Kidney glomerular epithelial cell (primary cell): ENCODE results near the gene SLC22A6.
"Not testable (repeated sequence)": the region's sequence is repeated elsewhere in the genome, so short reads cannot be mapped to it uniquely, and the experiment has no call there.

ENCODE experiments used
- DNase-seq: peaks from one replicate; lab custom pipeline; 2025; lab: John Stamatoyannopoulos, UW

SLC22A6 gene

DNA sequence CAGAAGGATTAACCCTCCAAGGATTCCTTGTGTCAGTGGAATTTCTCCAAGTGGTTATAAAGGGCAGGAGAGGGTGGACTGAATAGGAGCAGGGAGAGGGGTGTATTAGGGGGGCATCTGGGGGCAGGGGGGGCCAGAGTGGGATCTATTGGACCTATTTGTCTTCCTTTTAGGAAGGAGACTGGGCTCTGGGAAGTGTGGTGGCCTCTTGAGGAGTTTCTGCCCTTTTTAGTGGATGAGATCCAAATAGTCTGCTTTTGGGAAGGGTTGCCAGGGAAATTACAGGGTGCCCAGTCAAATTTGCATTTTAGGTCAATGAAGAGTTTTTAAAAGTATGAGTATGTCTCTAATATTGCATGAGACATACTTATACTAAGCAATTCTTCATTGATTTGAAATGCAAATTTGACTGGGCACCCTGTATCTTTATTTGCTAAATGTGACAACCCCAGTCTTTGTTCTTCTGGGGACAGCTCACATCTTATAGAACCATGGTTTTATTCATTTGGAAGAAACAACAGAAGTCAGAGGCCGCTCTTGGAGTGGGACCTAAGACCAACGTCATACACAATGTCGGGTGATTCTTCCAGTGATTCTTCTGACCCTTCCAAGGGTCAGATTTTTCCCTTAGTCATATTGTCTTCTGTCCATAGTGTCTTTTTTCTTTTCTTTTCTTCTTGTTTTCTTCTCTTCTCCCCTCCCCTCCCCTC is 429 bp upstream of the SLC22A6 start:
- no peak for DNase-seq

DNA sequence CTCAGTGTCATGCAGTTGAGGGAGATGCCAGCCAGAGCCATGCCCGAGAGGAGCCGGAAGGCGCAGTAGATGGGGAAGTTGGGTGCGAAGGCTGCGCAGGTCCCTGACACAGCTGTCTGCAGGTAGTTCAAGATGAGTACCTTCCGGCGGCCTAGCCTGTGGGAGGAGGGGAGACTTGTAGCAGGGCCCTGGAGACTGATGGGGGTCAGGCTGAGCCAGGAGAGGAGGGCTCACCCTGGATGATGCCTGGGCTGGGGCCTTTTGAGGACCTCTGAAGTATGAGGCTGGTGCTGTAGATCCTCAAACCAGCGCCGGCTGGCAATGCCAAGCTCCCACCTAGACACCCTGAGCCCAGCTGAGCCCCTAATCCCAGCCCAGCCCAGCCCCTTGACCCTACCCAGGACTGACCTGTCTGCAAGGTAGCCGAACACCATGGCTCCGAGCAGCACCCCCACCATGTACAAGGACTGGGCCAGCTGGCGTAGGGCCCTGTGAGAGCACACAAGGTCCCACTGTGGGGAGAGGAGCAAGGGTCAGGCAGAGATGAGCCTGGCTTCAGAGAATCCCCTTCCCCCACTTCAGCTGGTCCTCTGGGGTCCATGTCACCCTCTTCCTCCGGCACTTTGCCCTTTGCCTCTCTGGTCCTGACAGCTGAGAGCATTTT is 1.1 kb downstream of the SLC22A6 start:
- DNase-seq = no peak

DNA sequence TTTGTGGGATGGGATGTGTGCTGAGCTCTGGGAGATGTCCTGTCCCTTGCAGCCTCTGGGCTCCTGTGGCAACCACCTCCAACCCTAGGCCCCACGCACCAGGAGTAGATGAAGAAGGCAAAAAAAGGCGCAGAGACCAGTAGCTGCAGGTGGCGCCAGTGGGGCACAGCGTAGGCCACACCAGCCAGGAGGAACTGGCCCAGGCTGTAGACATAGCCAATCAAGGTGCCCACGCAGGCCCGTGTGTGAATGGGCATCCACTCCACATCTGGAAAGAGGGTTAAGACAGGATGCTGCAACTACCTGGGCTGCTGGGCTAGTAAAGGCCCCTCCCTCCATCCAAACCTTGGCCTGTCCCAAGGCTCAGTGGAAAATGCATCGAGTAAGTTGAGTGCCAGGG is 3.0 kb downstream of the SLC22A6 start:
- no peak for DNase-seq

DNA sequence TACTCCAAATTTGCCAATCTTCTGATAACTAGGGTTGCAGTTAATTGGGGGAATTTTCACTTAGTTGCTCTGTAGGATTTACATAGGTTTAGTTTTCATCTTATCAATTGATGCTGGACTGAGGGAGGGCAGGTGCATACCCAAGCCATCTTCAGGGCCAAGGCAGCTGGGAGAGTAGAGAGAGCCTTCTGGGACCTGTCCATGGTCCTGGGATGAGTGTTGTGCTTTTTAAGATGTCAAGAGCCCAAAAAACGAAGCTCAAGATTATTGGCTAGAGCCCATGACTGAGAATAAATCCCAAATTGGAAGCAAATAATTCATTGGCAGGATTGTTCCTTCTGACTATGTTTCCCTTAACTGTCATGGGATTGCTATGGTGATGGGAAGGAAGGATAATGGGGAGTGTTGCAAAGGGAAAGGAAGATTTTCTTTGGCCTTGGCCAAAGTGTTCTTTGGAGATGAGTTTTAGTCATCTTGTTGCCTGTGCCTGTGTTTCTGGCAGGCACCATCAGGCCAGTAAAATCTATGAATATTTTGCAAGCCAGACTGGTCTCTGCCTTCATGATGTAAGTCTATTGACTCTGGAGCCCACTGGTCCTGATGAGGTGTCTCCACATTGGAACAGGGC is 4.5 kb downstream of the SLC22A6 start:
- DNase-seq = no peak

DNA sequence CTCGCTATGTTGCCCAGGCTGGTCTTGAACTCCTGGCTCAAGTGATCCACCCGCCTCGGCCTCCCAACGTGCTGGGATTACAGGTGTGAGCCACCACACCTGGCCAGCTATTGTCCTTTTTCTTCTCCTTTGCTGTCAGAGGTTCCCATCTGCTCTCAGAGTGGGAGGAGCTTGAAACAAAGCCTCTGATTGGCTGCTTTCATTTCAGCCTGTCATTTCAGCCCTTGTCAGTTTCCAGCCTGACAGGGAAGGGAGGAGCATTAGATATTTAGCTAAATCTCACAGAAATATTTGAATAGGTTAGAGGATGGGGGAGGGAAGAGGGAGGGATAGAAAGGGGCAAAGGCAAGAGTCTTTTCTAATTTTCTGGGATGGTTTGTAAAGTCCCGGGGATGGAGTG is 8.7 kb downstream of the SLC22A6 start:
- DNase-seq = no peak

DNA sequence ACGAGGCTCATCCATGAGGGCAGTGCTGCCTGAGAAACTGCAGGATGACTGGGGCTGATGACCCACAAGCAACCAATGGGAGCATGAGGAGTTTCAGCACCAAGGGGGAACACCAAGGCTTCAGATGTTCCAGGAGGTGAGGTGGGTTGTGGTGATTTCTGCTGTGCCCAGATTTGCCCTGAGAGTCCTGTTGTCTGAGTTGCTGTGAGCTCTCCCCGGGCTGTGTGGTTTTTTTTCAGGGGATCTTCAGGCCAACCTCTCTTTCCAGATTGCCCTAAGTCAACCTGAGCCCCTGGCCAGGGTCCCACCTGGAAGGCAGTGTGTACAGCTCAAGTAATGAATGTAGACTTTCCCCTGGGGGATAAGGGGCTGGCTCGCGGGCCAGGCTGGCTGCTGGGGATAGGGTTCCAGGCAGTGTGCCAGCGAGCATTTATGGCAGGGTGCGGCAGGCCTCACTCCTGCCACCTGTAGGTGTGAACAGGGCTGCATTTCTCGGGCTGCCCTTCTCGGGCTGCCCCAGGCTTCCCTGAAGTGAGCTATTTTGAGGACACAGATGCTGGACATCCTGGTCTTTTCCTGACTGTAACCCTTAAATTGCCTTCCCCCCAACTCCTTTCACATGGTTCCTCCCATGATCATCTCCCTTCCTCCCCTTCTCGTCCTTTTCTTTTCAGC is 9.8 kb downstream of the SLC22A6 start:
- no peak for DNase-seq

DNA sequence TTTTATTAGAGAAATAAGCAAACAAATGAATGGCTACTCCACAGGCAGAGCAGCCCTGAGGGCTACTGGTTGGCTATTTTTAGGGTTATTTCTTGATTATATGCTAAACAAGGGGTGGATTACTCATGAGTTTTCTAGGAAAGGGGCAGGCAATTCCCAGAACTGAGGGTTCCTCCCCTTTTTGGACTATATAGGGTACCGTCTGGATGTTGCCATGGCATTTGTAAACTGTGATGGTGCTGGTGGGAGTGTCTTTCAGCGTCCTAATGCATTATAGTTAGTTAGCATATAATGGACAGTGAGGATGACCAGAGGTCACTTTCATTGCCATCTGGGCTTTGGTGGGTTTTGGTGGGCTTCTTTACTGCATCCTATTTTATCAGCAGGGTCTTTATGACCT is 19.2 kb downstream of the SLC22A6 start:
- DNase-seq = no peak

DNA sequence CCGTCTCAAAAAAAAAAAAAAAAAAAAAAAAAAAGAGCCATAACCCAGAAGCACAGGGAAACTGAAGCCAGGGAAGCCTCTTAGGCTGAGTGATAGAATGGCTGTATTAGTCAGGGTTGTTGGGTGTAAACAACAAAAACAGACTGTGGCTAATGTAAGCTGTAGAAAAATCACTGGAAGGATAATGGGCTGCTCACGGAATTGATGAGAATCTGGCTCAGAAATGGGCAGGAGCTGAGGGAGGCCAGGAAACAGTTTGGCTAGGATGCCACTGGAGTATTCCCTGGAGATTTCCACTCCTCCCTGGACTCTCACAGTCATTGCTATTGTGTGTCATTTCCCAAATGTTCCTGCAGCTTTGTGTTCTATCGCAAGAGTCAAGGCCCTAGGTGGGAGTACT is 22.4 kb downstream of the SLC22A6 start:
- DNase-seq = no peak

DNA sequence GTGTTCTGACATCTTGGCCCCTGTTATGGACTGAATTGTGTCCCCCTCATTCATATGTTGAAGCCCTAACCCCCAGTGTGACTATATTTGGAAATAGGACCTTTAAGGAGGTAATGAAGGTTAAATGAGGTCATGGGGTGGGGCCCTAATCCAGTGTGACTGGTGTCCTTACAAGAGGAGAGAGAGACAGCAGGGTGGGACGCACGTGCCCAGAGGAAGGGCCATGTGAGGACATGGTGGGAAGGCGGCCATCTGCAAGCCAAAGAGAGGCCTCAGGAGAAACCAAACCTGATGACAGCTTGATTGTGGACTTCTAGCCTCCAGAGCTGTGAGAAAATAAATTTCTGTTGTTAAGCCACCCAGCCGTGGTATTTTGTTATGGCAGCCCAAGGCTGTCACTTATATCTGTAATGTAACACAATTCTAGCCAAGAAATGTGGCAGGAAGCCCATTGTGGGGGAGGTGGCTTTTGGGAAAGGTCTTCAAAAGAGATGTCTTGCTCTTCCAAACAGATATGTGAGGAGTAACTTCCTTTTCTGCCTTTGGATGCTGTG is 23.7 kb downstream of the SLC22A6 start:
- no peak for DNase-seq

DNA sequence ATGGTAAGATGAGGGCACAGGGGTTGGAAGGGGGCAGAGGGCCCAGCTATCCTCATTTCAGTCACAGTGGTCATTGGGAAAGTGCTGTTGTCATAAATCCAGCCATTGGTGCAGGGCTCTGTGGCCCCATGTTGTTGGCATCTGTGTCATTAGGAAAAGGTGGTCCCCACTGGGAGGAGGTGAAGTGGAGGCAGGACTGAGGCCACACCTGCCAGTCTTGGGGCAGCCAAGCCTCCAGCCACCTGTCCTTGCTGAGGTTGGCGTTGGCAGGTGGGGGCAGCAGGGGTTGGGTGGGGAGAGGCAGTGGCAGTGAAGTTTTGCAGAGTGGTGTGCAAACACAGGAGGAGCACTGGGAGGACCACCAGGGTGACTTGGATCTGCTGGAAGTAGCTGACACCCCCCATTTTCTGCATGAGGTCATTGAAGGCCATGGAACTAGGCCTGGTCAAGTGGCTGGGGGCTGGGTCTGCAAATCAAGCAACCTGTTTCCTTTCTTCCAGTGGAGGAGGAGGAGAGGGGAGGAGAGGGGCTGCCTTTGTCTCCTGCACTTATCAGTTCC is 25.3 kb downstream of the SLC22A6 start:
- no peak for DNase-seq

DNA sequence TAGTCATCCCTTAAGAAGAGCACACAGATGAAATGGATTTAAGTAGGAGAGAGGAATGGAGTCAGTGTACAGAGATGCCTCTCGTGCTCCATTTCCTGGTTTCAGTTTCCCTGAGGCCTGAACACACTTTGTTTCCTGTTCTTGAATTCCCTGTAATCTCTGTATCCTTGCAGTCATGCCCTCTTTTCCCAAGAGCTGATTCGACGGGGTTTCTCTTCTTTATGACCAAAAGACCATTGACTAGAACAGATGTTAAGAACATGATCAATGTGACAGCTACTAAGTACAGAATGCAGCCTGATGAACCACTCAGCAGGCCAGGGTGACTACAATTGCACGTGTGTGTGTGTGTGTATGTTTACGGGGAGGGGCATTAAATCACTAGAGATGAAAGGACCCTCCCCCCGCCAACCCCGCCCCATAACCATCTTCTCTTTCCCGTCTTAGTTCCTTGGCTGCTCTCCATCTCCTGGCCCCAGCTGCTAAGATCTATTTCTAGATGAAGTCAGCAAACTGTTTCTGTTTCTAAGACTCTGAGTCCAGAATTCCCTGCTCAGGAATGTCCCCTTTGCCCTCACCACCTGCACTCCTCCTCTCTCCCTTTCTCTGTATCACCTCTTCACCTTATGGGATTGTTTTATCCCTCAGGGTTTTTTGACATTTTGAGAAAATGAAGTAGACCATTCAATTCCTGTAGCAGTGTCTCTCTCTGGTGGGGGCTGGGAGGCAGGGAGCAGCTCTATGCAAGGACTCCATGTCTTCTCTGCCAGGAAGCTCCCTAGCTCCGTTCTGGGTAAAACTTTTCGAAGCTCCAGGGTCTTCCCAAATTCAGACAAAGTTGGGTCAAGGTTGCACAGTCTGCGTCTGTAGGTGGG is 26.0 kb downstream of the SLC22A6 start:
- no peak for DNase-seq

DNA sequence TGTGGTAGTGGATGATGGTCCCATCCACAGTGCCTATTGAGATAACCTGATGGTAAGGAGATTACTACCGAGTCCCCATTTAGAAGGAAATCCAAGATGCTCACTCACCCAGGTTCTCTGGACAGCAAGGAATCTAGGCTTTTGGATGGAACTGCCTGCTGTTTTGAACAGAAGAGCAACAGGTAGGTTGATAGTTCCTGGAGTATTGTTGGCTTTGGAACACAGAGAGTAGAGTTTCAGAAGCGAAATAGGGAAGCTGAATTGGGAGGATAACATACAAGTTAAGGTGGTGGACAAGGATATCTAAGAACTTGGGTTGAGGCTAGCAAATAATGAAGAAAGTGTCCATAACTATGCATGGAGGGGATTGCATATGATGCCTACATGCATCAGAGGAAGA is 27.6 kb downstream of the SLC22A6 start:
- no peak for DNase-seq

DNA sequence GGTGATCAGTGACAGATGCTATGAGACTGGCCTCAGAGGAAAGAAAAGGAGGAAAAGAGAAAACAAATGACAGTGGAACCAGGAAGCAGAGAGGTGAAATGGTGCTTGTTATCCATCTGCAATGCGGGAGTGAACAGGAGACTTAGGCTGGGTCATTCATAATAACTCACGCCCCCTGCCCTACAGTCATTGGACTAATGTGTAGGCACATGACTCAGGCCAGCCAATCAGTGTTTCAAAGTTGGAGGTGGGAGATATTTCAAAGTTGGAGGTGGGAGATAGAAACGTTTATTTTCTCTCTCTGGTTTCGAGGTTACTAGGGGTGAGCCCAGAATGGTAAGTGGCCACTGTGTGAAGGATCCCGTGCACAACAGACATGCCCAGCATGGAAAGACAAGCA is 30.3 kb downstream of the SLC22A6 start:
- DNase-seq = no peak

DNA sequence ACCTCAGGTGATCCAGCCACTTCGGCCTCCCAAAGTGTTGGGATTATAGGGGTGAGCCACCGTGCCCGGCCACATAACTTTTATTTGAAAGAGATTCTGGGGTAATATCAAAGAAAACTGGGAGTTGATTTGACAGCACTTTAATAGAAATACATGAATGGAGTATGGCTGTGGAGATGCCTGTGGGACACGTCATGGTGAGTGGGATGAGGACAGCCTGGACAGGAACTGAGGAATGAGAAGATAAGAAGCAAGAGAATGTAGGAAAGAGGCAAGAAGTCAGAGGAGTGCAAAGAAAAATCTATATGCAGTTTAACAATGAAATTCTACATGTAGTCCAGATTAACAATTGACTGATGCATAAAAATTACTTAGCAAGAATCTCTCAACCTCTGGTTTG is 31.0 kb downstream of the SLC22A6 start:
- no peak for DNase-seq

DNA sequence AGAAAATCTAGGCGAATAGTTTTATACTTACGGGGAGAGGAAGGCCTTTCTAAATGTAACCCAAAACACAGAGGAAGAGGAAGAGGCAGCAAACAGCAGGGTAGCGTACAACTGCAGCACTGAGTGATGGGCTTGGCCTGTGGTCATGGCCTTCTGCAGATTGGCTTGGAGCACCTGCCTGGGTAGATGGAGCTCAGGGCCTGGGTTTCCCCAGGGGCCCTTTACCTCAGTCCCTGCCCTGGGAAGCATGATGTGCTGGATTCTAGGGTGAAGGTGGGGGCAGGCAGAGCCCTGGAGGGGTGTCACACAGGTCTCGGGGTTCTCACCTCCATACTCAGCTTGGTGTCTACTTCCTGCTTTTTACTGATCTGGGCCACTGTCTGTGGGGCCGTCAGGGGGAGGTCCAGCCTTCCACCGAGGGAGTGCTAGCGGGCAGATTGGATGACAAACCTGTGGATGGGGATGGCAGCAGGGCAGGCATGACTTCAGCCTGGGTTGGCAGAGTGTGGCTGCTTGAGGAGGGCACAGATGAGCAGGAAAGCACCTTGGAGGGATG is 35.9 kb downstream of the SLC22A6 start:
- DNase-seq = no peak

DNA sequence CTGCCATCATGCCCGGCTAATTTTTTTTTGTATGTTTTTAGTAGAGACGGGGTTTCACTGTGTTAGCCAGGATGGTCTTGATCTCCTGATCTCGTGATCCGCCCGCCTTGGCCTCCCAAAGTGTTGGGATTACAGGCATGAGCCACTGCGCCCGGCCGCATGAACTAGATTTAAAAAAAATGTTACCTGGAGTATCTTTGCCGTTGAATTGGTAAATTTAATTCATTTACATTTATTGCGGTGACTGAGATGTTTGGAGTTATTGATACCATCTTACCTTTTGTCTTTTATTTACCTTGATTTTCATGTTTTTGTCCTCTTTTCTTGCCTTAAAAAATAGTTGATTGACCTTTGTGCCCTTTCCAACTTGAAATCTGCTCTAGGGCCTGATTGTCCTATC is 39.2 kb downstream of the SLC22A6 start:
- DNase-seq = not testable (repeated sequence)

DNA sequence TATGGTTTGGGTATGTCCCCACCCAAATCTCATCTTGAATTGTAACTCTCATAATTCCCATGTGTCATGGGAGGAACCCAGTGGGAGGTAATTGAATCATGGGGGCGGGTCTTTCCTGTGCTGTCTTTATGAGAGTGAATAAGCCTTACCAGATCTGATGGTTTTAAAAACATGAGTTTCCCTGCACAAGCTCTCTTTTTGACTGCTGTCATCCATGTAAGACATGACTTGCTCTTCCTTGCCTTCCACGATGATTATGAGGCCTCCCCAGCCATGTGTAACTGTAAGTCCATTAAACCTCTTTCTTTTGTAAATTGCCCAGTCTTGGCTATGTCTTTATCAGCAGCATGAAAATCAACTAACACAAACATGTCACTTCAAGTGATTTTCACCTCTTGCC is 47.2 kb downstream of the SLC22A6 start:
- DNase-seq = not testable (repeated sequence)

DNA sequence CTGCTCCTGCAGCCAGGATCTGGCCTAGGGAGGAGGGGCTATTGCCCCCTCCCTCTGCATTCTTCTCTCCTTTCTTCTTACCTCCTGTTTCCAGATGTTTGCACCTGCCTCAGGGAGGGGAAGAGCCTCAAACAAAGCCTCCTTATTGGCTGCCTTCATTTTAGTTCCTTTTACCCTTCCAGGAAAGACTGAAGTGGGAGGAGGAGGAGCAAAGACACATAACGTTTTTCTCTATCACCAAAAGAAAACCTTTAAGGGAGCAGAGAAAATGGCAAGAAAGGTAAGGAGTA is 50.3 kb downstream of the SLC22A6 start:
- DNase-seq = no peak

DNA sequence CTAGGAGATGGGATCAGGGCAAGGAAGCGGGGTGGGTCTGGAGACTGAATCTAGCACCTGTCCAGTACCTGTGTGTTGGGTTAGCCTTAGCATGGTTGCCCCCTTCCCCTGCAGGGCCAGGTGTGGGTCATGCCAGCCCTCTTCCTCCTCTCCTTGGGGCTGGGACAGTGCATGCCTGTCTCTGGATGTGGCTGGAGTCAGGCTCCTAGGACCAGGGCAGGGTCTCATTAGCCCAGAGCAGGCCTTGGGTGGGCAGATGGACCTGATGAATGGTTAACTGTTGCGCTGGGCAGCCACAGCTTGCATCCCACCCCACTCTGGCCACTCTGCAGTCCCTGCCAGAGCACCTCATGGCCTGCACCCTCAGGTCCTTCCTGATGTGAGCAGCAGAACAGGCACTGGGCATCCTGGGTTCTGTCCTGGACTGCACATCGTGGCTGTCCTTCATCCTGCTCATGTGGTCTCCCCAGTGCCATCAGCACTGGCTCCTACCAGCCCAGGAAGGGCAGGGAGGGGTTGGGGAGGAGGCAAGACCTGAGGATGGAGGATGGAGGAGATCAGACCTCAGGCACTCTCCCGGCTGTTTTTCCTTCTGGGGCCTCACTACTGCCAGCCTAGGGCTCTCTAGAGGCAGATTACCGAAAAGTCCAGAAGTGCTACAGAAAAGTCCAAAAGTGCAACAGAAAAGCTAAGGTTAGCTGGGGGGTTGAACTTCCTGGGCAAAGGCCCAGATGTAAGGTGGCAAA is 50.8 kb downstream of the SLC22A6 start:
- DNase-seq = no peak

DNA sequence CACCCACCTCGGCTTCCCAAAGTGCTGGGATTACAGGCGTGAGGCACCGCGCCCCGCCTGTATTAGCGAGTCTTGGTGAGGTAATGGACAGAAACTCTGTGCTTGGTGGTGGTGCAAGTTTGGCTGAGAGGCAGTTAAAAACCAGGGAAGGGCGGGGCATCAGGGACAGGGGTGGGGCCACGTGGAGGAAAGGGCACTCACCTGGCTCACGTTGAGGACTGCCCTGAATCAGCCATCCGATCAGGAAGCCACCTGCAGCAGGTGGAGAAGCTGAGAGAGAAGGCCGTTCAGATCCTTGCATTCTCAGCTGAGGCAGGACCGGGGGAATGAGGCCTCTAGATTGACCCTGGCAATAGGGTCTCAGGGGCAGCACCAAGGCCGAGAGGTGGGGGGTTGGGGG is 51.5 kb downstream of the SLC22A6 start:
- no peak for DNase-seq
